ENCODE measurements around the gene ALDH3B1.
A peak's percentile ranks its signal among the peaks of the same experiment; 100 is the strongest.
"Not testable (repeated sequence)": the region's sequence is repeated elsewhere in the genome, so short reads cannot be mapped to it uniquely, and the experiment has no call there.

The ALDH3B1 gene

DNA sequence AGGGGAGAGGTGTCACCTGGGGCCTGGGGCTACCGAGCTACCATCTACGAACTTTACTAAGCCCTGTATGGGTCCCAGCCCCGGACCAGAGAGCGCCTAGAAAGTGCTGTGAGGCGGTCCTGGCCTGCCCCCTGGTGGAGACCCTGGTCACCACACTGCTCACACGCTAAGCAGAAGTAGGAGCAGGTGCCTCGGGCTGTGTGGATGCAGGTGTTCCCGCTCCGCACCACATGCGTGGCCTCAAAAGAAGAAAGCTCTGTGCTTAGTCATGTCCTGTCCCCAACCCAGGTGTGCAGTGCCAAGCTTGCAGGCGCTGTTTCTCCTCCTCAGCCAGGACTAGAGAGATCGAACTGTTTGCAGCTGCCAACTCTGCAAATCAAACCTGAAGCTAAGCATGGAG is 16.3 kb upstream of the ALDH3B1 start:
- TF ChIP-seq, protein P1, sequence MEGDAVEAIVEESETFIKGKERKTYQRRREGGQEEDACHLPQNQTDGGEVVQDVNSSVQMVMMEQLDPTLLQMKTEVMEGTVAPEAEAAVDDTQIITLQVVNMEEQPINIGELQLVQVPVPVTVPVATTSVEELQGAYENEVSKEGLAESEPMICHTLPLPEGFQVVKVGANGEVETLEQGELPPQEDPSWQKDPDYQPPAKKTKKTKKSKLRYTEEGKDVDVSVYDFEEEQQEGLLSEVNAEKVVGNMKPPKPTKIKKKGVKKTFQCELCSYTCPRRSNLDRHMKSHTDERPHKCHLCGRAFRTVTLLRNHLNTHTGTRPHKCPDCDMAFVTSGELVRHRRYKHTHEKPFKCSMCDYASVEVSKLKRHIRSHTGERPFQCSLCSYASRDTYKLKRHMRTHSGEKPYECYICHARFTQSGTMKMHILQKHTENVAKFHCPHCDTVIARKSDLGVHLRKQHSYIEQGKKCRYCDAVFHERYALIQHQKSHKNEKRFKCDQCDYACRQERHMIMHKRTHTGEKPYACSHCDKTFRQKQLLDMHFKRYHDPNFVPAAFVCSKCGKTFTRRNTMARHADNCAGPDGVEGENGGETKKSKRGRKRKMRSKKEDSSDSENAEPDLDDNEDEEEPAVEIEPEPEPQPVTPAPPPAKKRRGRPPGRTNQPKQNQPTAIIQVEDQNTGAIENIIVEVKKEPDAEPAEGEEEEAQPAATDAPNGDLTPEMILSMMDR (IDR thresholded peaks at IDR 0.05) = peak; percentile 21
- not testable (repeated sequence) for H3K27ac ChIP-seq, H3K4me3 ChIP-seq
- peak; percentile 38 for DNase-seq (ENCODE audit: low spot score)

DNA sequence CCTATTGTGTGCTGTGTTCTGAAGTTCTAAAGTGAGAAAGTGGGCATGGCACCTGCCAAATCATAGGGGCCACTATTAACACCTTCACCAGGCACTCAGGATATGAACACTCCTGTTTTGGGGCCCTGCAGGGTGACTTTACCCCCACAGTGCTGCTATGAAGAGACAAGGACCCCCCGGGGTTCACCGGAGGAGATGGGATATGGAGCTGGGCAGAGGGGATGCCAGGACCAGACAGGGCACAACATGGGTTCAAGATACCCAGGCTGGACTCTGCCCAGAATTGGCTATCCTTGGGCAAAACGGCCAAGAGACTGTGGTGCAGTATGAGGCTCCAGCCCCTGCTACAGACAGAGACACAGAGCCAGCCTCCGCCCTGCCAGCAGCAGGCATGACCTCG is 15.7 kb upstream of the ALDH3B1 start:
- H3K27ac ChIP-seq = not testable (repeated sequence)

DNA sequence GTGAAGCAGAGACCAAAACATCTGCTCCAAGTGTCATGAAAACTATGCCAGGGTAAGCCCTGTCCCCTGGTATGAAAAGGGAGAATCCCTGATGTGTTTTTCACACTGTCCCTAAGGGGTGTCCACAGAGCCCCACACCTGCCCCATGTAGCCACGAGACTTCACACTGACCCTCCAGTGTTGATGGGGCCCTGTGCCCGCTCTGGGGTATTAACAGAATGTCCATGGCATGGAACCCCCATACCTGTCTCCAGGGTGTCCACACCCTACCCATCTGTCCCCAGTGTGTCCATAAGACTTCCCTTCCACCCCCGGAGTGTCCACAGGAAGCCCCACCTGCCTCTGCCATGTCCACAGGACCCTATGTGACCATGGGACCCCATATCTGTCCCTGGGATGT is 15.0 kb upstream of the ALDH3B1 start:
- not testable (repeated sequence) for DNase-seq (ENCODE audit: low spot score); H3K4me3 ChIP-seq; H3K27ac ChIP-seq

More for the DNA sequence above, 15.7 kb upstream of the ALDH3B1 start:
- not testable (repeated sequence) for H3K4me3 ChIP-seq; DNase-seq (ENCODE audit: low spot score)

DNA sequence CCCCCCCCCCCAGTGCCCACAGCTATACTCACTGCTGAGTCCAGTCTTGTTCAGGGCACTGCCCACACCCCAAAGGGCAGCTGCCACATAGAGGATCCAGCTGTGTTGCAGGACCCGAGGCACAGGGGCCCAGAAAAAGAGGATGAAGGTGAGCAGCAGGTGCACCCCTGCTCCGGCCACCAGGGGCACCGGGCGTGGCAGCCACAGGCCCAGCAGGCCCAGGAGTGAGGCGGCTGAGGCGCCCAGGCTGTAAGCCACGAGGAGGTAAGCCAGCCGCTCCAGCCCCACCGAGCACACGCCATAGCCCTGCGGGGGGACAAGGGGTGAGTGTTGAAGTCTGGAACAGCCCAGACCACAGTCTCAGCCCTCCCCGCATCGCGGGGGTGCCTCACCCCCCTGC is 14.5 kb upstream of the ALDH3B1 start:
- not testable (repeated sequence) for H3K4me3 ChIP-seq, H3K27ac ChIP-seq
- DNase-seq (ENCODE audit: low spot score) = peak; percentile 52

DNA sequence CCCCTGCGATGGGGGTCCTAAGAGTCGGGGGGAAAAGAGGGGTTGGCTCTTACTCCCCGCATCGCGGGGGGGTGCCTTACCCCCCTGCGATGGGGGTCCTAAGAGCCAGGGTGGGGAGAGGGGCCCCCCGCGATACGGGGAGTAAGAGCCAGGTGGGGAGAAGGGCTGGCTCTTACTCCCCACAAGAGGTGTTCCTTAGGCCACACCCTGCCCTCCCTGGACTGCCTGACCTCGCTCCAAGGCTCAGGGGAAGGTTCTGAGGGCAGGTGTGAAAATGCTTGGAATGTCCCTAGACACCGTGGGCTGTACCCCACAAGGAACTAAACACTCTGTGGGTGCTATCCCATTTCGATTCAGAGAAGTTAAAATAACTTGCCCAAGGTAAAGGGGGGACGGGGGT is 14.1 kb upstream of the ALDH3B1 start:
- Histone ChIP-seq H3K4me3 (no peak overlapping the region), H3K27ac (no peak overlapping the region)
- no peak for DNase-seq (ENCODE audit: low spot score)
- TF ChIP-seq, protein P1 (IDR thresholded peaks at IDR 0.05) = no peak

DNA sequence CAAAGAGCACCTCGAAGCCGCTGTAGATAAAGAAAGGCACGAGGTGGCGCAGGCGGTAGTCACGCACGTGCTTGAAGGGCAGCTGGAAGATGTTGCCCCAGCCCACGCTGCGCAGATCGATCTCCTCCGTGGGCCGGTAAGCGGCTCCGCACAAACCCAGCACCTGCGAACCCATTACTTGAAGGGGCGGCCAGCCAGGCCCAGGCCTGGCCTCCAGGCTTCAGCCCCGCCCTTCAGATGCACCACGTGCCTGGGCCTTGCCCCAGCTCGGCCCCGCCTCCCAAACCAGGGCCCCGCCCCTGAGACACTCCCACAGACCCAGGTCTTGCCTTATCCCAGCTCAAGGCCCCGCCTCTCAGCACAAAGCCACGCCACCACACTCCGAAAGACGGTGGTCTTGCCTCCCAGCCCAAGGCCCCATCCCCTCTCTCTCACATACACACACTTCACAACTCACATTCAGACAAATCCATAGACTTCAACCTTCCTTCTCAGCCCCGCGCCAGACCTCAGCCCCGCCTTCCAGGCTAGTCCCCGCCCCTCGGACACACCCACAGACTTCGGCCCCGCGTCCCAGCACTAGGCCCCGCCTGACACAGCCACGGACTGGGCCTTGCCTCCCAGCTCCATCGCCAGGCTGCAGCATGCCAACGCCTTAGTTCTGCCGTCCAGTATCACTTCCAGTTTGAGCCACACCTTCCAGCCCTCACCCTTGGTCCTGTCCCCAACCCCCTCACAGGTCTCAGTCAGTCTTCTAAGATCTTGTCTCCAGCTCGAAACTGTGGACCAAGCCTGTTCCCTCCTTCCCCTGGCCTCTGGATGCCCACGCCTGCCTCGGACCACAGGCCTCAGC is 13.3 kb upstream of the ALDH3B1 start:
- Histone ChIP-seq H3K27ac (no peak overlapping the region), H3K4me3 (no peak overlapping the region)
- TF ChIP-seq, protein P1 (IDR thresholded peaks at IDR 0.05) = no peak
- peak; percentile 74 for DNase-seq (ENCODE audit: low spot score)

DNA sequence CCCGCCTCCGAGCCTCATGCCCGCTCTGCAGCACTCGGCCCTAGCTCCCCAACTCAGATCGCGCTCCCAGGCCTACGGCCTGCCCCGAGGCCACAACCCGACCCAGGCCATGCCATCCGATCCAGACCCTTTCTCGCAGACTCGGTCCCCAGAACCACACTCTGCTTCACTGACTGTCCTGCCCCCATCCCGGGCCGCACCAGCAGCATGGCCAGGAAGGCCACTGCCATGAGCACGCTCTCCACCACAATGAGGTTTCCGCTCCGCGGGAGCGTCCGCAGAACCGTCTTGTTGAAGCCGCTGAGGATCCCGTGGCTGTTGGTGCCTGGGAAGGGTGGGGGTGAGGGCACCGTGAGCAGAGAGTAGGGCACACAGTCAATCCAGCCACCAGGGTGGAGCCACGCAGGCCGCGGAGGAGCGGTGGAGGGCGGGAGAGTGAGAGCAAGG is 12.6 kb upstream of the ALDH3B1 start:
- peak; percentile 71 for DNase-seq (ENCODE audit: low spot score)
- TF ChIP-seq, protein P1 (IDR thresholded peaks at IDR 0.05) = no peak
- Histone ChIP-seq H3K27ac (no peak overlapping the region), H3K4me3 (no peak overlapping the region)

DNA sequence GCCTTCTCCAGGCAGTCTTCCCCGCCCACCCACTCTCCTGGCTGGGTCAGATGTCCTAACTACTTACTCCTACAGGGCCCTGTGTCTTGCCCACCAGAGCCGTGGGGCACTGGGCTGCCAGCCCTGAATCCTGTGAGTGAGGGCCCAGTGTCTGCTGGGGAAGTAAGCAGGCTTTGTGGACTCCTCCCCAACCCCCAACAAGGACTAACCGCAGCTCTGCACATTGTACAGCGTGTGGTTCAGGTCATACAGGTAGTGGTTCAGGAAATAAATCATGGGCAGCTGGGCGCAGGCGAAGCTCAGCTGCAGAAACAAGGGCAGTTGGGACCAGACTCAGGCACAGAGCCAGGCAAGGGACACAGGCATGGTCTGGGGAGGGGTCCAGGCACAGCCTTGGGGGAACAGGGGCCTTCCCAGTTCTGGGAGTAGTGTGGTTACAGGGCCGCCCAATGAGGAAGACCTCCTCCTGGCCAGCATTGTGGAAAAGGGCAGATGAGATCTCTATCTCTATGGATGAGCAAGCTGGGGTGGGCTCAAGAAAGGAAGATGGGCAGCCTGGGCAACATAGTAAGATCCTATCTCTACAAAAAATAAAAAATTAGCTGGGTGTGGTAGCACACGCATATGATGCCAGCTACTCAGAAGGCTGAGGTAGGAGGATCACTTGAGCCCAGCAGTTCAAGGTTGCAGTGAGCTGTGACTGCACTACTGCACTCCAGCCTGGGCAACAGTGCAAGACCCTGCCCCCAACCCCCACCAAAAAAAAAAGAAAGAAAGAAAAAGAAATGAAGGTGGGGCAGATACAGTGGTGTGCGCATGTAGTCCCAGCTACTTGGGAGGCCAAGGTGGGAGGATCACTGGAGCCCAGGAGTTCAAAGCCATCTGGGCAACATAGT is 11.7 kb upstream of the ALDH3B1 start:
- Histone ChIP-seq H3K27ac (no peak overlapping the region), H3K4me3 (no peak overlapping the region)
- TF ChIP-seq, protein P1 (IDR thresholded peaks at IDR 0.05) = no peak
- peak; percentile 64 for DNase-seq (ENCODE audit: low spot score)

Data from coronary artery (tissue), 2 donors.